Fibroblast of lung (primary cell): ENCODE measurements around the gene ERCC1. TPM values are rescaled to one million over a fixed set of nuclear protein-coding genes. Genes with fewer than 3 reads are reported as not detected.

Experiments
- DNase-seq, 2 donors: peaks; one replicate each; pipeline versions ENCODE4 v3.0.0 to v3.0.0-alpha.2; 2010; ENCODE audit warnings: low read depth in 2 of 2
- H2AFZ ChIP-seq: 2 replicates; pipeline ENCODE4 v1.5.1; 2012; ENCODE audit warnings: low read length, control low read depth, inconsistent platforms
- H3K27ac ChIP-seq: 2 replicates; pipeline ENCODE4 v1.5.1; 2011; ENCODE audit warnings: low read length, control low read depth; ENCODE audit not compliant: insufficient read depth
- H3K27me3 ChIP-seq: 2 replicates; pipeline ENCODE4 v1.5.1; 2011; ENCODE audit warnings: mild to moderate bottlenecking, low read length; ENCODE audit not compliant: control insufficient read depth, insufficient read depth
- H3K36me3 ChIP-seq: 2 replicates; pipeline ENCODE4 v1.5.1; 2011; ENCODE audit warnings: low read length; ENCODE audit not compliant: control insufficient read depth, insufficient read depth
- H3K4me1 ChIP-seq: 2 replicates; pipeline ENCODE4 v1.5.1; 2011; ENCODE audit warnings: low read length; ENCODE audit not compliant: control insufficient read depth, insufficient read depth; ENCODE audit errors: extremely low read depth
- H3K4me2 ChIP-seq: 2 replicates; pipeline ENCODE4 v1.5.1; 2011; ENCODE audit warnings: low read length, control low read depth; ENCODE audit not compliant: insufficient read depth; ENCODE audit errors: extremely low read depth
- H3K4me3 ChIP-seq, 4 experiments: fragments of 200-600 bp in 1 of 4; sonication (generic) in 1 of 4; replicated peaks in 1 of 4; 2 replicates each; pipeline ENCODE4 v1.5.1; 2011 to 2016; ENCODE audit warnings: low read length in 4 of 4, low read depth in 3 of 4, mild to moderate bottlenecking in 3 of 4, control low read depth in 2 of 4, inconsistent platforms in 1 of 4, mixed read lengths in 1 of 4; ENCODE audit not compliant: insufficient read depth in 1 of 4; ENCODE audit errors: control extremely low read depth in 1 of 4
- H3K79me2 ChIP-seq: 2 replicates; pipeline ENCODE4 v1.5.1; 2012; ENCODE audit warnings: mild to moderate bottlenecking, low read length, inconsistent platforms; ENCODE audit not compliant: control insufficient read depth, insufficient read depth
- H3K9ac ChIP-seq: 2 replicates; pipeline ENCODE4 v1.5.1; 2011; ENCODE audit warnings: mild to moderate bottlenecking, low read length, control low read depth; ENCODE audit not compliant: insufficient read depth
- H3K9me3 ChIP-seq: 2 replicates; pipeline ENCODE4 v1.5.1; 2012; ENCODE audit warnings: low read depth, low read length; ENCODE audit not compliant: control insufficient read depth, insufficient read depth
- H4K20me1 ChIP-seq: 2 replicates; pipeline ENCODE4 v1.5.1; 2011; ENCODE audit warnings: low read length; ENCODE audit not compliant: control insufficient read depth, insufficient read depth; ENCODE audit errors: extremely low read depth
- CTCF ChIP-seq, 2 donors: IDR thresholded peaks in 1 of 2; conservative IDR thresholded peaks in 1 of 2; 1 replicate in 1 of 2; 2 replicates in 1 of 2; pipeline ENCODE4 v1.5.1; 2011 to 2012; ENCODE audit warnings: low read length in 2 of 2, control low read depth in 1 of 2, inconsistent platforms in 1 of 2, low read depth in 1 of 2, mild to moderate bottlenecking in 1 of 2
- EZH2 ChIP-seq: IDR thresholded peaks from 2 replicates; pipeline ENCODE4 v1.5.1; 2012; ENCODE audit warnings: low read length, control low read depth, mild to moderate bottlenecking; ENCODE audit errors: missing control alignments
- polyA plus RNA-seq, 2 donors: library from polyadenylated mRNA; depleted of rRNA in 1 of 2; stranded (reverse) in 1 of 2; unstranded in 1 of 2; fragments of >200 nt; gene quantifications; 2 replicates each; pipeline ENCODE4 v1.2.1, GENCODE V29; 2011 to 2012; ENCODE audit warnings: missing spikeins in 1 of 2
- total RNA-seq: library from RNA; depleted of rRNA; stranded (reverse); fragments of >200 nt; gene quantifications from 2 replicates; pipeline ENCODE4 v1.2.1, GENCODE V29; 2014

The ERCC1 gene
- total and polyA plus RNA-seq, 2 donors (not counting 1 experiment from before 2014, with no cell fraction given): 49.3 to 81.1 TPM

- Histone ChIP-seq H3K36me3 (no peaks in the 10 kb centered on the region), H3K9ac (peak overlapping the region; percentile 93), H3K9me3 (no peaks in the 10 kb centered on the region), H2AFZ (no peak overlapping the region), H3K4me2 (peak overlapping the region; percentile 97), H3K4me3 (peak overlapping the region; percentile 79 to 90 (median 86)), H3K27ac (peak overlapping the region; percentile 95), H3K27me3 (no peaks in the 10 kb centered on the region), H3K4me1 (peaks cover 6% of the 10 kb centered on the region), H3K79me2 (peaks cover 31% of the 10 kb centered on the region), H4K20me1 (no peaks in the 10 kb centered on the region)
- TF ChIP-seq EZH2 (no peak), CTCF (conservative IDR thresholded peaks at IDR 0.05 in 1 of 2, IDR thresholded peaks at IDR 0.05 in 1 of 2; ENCODE audit: low read depth in 1 of 2, low read length in 2 of 2) (peak in 1 of 2 donors; percentile 10)
- DNase-seq: no peak
Measured at GRCh38 chr19:45468159-45468651, 44.5 kb upstream of the ERCC1 start.

- Histone ChIP-seq H4K20me1 (no peaks in the 10 kb centered on the region), H3K9ac (peak within 1 kb of the TSS; percentile 93), H3K27ac (peak within 1 kb of the TSS; percentile 95), H3K36me3 (no peaks in the 10 kb centered on the region), H3K4me2 (peak within 1 kb of the TSS; percentile 97), H3K4me1 (peaks cover 6% of the 10 kb centered on the region), H2AFZ (peak within 1 kb of the TSS; percentile 68), H3K4me3 (peak within 1 kb of the TSS; percentile 79 to 90 (median 86)), H3K27me3 (no peaks in the 10 kb centered on the region), H3K9me3 (no peaks in the 10 kb centered on the region), H3K79me2 (peaks cover 26% of the 10 kb centered on the region)
- peak; percentile 88 to 95 for DNase-seq
- TF ChIP-seq EZH2 (no peak), CTCF (conservative IDR thresholded peaks at IDR 0.05 in 1 of 2, IDR thresholded peaks at IDR 0.05 in 1 of 2; ENCODE audit: low read depth in 1 of 2, low read length in 2 of 2) (peak in 1 of 2 donors; percentile 18)
Measured at GRCh38 chr19:45467456-45468158, 43.9 kb upstream of the ERCC1 start, which contains the start of gene FOSB. TSS of gene FOSB (plus strand) at chr19:45467996. CDS start at chr19:45468587, 591 bp downstream.

GRCh38 chr19:45467115-45467455 lies 43.4 kb upstream of the ERCC1 start:
- Histone ChIP-seq H4K20me1 (no peaks in the 10 kb centered on the region), H3K27ac (peak overlapping the region; percentile 95), H3K36me3 (no peaks in the 10 kb centered on the region), H3K9ac (peak overlapping the region; percentile 93), H3K4me3 (peak overlapping the region; percentile 54 to 90 (median 72)), H3K4me2 (peak overlapping the region; percentile 95), H2AFZ (peak overlapping the region; percentile 68), H3K4me1 (peaks cover 3% of the 10 kb centered on the region), H3K9me3 (no peaks in the 10 kb centered on the region), H3K79me2 (peaks cover 26% of the 10 kb centered on the region), H3K27me3 (no peaks in the 10 kb centered on the region)
- no peak for TF ChIP-seq EZH2
- no peak for TF ChIP-seq CTCF (conservative IDR thresholded peaks at IDR 0.05 in 1 of 2, IDR thresholded peaks at IDR 0.05 in 1 of 2; ENCODE audit: low read depth in 1 of 2, low read length in 2 of 2)
- no peak for DNase-seq
